K562 (cell line): ENCODE measurements around the gene MRPL22. TPM values are rescaled to one million over a fixed set of nuclear protein-coding genes. Genes with fewer than 3 reads are reported as not detected.

Experiments used
- ARID1B ChIP-seq: fragments of 450-650 bp; IDR thresholded peaks from 2 replicates; pipeline ENCODE4 v1.6.1; 2016; ENCODE audit warnings: antibody characterized with exemption, mild to moderate bottlenecking, inconsistent platforms
- ATF6 ChIP-seq: sonication (generic); formaldehyde crosslinking; IDR thresholded peaks from 2 replicates; pipeline ENCODE4 v1.4.0; 2020; ENCODE audit warnings: mild to moderate bottlenecking, missing genetic modification reagents
- BRD4 ChIP-seq: fragments of 200-600 bp; sonication (generic); IDR thresholded peaks from 2 replicates; pipeline ENCODE4 v1.6.1; 2017; ENCODE audit warnings: inconsistent platforms
- BRF1 ChIP-seq: IDR thresholded peaks from 3 replicates; pipeline ENCODE4 v1.6.1; 2011; ENCODE audit warnings: borderline replicate concordance, mild to moderate bottlenecking; ENCODE audit not compliant: insufficient read length; ENCODE audit errors: extremely low read depth
- ETV6 ChIP-seq, 3 experiments: fragments of 150-350 bp in 1 of 3; sonication (generic) in 1 of 3; formaldehyde crosslinking in 1 of 3; IDR thresholded peaks; 2 replicates each; pipeline versions ENCODE4 v1.6.1 to v1.8.0; 2014 to 2022; ENCODE audit warnings: borderline replicate concordance in 2 of 3, low read depth in 2 of 3, antibody characterized with exemption in 1 of 3, low read length in 1 of 3, mild to moderate bottlenecking in 1 of 3, missing genetic modification reagents in 1 of 3
- FOXK2 ChIP-seq, 2 experiments: fragments of 450-650 bp; IDR thresholded peaks in 1 of 2; conservative IDR thresholded peaks in 1 of 2; 2 replicates each; pipeline ENCODE4 v1.6.1; 2016; ENCODE audit warnings: low read depth in 2 of 2, mild to moderate bottlenecking in 1 of 2
- GTF2A2 ChIP-seq: IDR thresholded peaks from 2 replicates; pipeline ENCODE4 v1.6.1; 2016; ENCODE audit warnings: mild to moderate bottlenecking, missing genetic modification characterization, missing compliant biosample characterization
- HINFP ChIP-seq: fragments of 450-650 bp; conservative IDR thresholded peaks from 2 replicates; pipeline ENCODE4 v1.6.1; 2016; ENCODE audit warnings: missing genetic modification characterization, low read depth, mild to moderate bottlenecking, control low read depth, missing compliant biosample characterization
- HOMEZ ChIP-seq: fragments of 250-450 bp; sonication (Bioruptor Pico); IDR thresholded peaks from 2 replicates; pipeline ENCODE4 v1.4.0; 2020; ENCODE audit warnings: mild to moderate bottlenecking, moderate library complexity
- NFATC3 ChIP-seq: fragments of 450-650 bp; IDR thresholded peaks from 2 replicates; pipeline ENCODE4 v1.6.1; 2017; ENCODE audit warnings: mild to moderate bottlenecking
- NFE2L1 ChIP-seq: fragments of 450-650 bp; IDR thresholded peaks from 2 replicates; pipeline ENCODE4 v1.6.1; 2016; ENCODE audit warnings: missing genetic modification characterization, low read depth, mild to moderate bottlenecking, missing compliant biosample characterization, moderate library complexity, borderline replicate concordance
- PML ChIP-seq: IDR thresholded peaks from 2 replicates; pipeline ENCODE4 v1.6.1; 2012; ENCODE audit warnings: low read length, inconsistent platforms
- PPARD ChIP-seq: fragments of 250-450 bp; sonication (Bioruptor Pico); IDR thresholded peaks from 2 replicates; pipeline ENCODE4 v1.8.0; 2022; ENCODE audit warnings: inconsistent platforms, mild to moderate bottlenecking, moderate library complexity
- RB1 ChIP-seq: fragments of 450-650 bp; IDR thresholded peaks from 2 replicates; pipeline ENCODE4 v1.6.1; 2017; ENCODE audit warnings: low read depth, mild to moderate bottlenecking
- SMARCA4 ChIP-seq: fragments of 450-650 bp; IDR thresholded peaks from 2 replicates; pipeline ENCODE4 v1.6.1; 2016
- SNAPC5 ChIP-seq: fragments of 250-450 bp; sonication (Bioruptor Pico); IDR thresholded peaks from 2 replicates; pipeline ENCODE4 v1.8.0; 2021; ENCODE audit warnings: moderate library complexity, mild to moderate bottlenecking, inconsistent platforms
- SRSF9 ChIP-seq: fragments of 200-400 bp; formaldehyde crosslinking; IDR thresholded peaks from 2 replicates; pipeline ENCODE4 v1.6.1; 2017; ENCODE audit warnings: low read depth, low read length, borderline replicate concordance
- UBTF ChIP-seq, 2 experiments: IDR thresholded peaks; 2 replicates each; pipeline ENCODE4 v1.6.1; 2012; ENCODE audit warnings: improper control_type of control experiment in 2 of 2, low read depth in 2 of 2, low read length in 2 of 2, borderline replicate concordance in 1 of 2
- ZBTB17 ChIP-seq: fragments of 450-650 bp; formaldehyde crosslinking; IDR thresholded peaks from 2 replicates; pipeline ENCODE4 v1.4.0; 2020; ENCODE audit warnings: mild to moderate bottlenecking
- ZNF140 ChIP-seq: fragments of 250-450 bp; sonication (Bioruptor Pico); IDR thresholded peaks from 2 replicates; pipeline ENCODE4 v1.8.0; 2021; ENCODE audit warnings: moderate library complexity, mild to moderate bottlenecking, inconsistent platforms
- ZNF324 ChIP-seq: fragments of 250-450 bp; sonication (Bioruptor Pico); IDR thresholded peaks from 2 replicates; pipeline ENCODE4 v1.4.0; 2020; ENCODE audit warnings: mild to moderate bottlenecking
- ZNF408 ChIP-seq: fragments of 250-450 bp; sonication (Bioruptor Pico); IDR thresholded peaks from 2 replicates; pipeline ENCODE4 v1.4.0; 2020; ENCODE audit warnings: low read depth, mild to moderate bottlenecking, moderate library complexity
- polyA plus RNA-seq, 8 experiments: library from polyadenylated mRNA; depleted of rRNA in 4 of 8; stranded (reverse) in 5 of 8; unstranded in 3 of 8; fragments of >200 nt; fragmentation: Nextera tagmentation in 2 of 8; fragmentation: Illumina TruSeq in 1 of 8; extraction: Ambion mirVana in 2 of 8; extraction: Trizol in 1 of 8; gene quantifications; 2 replicates each; pipeline versions ENCODE4 v1.2.1 to v1.2.3, GENCODE V29; 2011 to 2014; ENCODE audit warnings: inconsistent platforms in 1 of 8, missing spikeins in 1 of 8
- total RNA-seq, 7 experiments: library from RNA; depleted of rRNA in 6 of 7; stranded (reverse); fragments of >200 nt in 6 of 7; fragmentation: Illumina TruSeq in 2 of 7; extraction: Trizol in 2 of 7; gene quantifications; 2 replicates each; pipeline versions ENCODE4 v1.2.1 to v1.2.3, GENCODE V29; 2011 to 2021; ENCODE audit warnings: low replicate concordance in 1 of 7

Gene MRPL22
- total and polyA plus RNA-seq, 9 of the 15 experiments (the other 6 are each of a cell fraction or from before 2014, with no cell fraction given): 41.1 to 424 (median 102) TPM

GRCh38 chr5:154937186-154937717 lies 3.6 kb upstream of the MRPL22 start (continued):
- TF ChIP-seq ATF6 (CRISPR knock-in tag): no peak
- no peak for TF ChIP-seq ZBTB17 (CRISPR knock-in tag)
- TF ChIP-seq GTF2A2 (tag): no peak
- TF ChIP-seq SNAPC5 (CRISPR knock-in tag): no peak
- TF ChIP-seq ZNF140 (CRISPR knock-in tag): no peak
- no peak for TF ChIP-seq ZNF408 (CRISPR knock-in tag)
- no peak for TF ChIP-seq BRD4
- TF ChIP-seq NFE2L1 (tag): no peak
- no peak for TF ChIP-seq HINFP (tag)
- no peak for TF ChIP-seq UBTF (IDR thresholded peaks at IDR 0.05; ENCODE audit: borderline replicate concordance in 1 of 2, low read depth in 2 of 2, low read length in 2 of 2)
- TF ChIP-seq FOXK2 (conservative IDR thresholded peaks at IDR 0.05 in 1 of 2, IDR thresholded peaks at IDR 0.05 in 1 of 2; ENCODE audit: low read depth in 2 of 2): no peak
- no peak for TF ChIP-seq BRF1
- no peak for TF ChIP-seq ETV6 (IDR thresholded peaks at IDR 0.05; ENCODE audit: borderline replicate concordance in 1 of 2, low read depth in 2 of 2, low read length in 1 of 2)
- TF ChIP-seq ETV6 (CRISPR knock-in tag; IDR thresholded peaks at IDR 0.05; ENCODE audit: borderline replicate concordance): 0 out of 2 replicates have a peak, but pooled peaks have one; percentile 30
- TF ChIP-seq ZNF324: no peak
- TF ChIP-seq NFATC3: no peak
- no peak for TF ChIP-seq HOMEZ
- no peak for TF ChIP-seq RB1
- TF ChIP-seq PML: no peak
- TF ChIP-seq ARID1B: no peak
- no peak for TF ChIP-seq SRSF9
- no peak for TF ChIP-seq PPARD (CRISPR knock-in tag)
- no peak for TF ChIP-seq SMARCA4
